GM19023 (cell line): Measurements from ENCODE around the gene SLC45A2.
"Not testable (repeated sequence)": the region's sequence is repeated elsewhere in the genome, so short reads cannot be mapped to it uniquely, and the experiment has no call there.

Experiments used
- ATAC-seq: cut with Tn5 transposase; IDR thresholded peaks from one replicate; pipeline ENCODE4 v1.9.1; 2021; ENCODE audit warnings: mild to moderate bottlenecking, moderate library complexity; ENCODE audit not compliant: unreplicated experiment

SLC45A2 gene

DNA sequence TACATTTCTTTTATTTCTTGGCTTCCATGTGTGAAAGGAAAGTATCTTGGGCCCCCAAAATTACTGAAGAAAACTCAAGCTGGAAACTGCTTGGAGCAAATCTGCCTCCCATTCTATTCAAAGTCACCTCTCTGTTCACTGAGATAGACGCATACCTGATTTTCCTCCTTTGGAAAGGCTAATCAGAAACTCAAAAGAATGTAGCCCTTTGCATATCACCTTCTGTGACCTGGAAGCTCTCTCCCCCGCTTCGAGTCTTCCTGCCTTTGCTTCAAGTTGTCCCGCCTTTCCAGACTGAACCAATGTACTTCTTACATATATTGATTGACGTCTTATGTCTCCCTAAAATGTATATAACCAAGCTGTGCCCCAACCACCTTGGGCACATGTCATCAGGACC is 53.4 kb downstream of the SLC45A2 start:
- ATAC-seq = no peak

GRCh38 chr5:33929925-33930690 is 54.4 kb downstream of the SLC45A2 start:
- ATAC-seq = no peak

DNA sequence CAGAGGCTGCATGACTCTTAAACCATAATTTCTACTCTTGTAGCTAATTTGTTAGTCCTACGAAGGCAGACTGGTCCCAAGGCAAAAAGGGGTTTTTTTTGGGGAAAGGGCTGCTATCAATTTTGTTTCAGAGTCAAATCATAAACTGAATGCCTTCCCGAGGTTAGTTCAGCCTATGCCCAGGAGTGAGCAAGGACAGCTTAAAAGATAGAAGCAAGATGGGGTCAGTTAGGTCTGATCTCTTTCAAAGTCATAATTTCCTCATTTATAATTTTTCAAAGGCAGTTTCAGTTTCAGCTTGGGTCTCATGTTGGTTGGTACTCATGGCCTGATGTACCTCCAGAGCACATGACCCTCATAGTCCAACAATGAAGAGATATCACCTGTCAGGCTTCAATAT is 56.2 kb downstream of the SLC45A2 start:
- ATAC-seq = no peak

- no peak for ATAC-seq
These were observed 56.8 kb downstream of the SLC45A2 start for GRCh38 chr5:33927685-33928084.

DNA sequence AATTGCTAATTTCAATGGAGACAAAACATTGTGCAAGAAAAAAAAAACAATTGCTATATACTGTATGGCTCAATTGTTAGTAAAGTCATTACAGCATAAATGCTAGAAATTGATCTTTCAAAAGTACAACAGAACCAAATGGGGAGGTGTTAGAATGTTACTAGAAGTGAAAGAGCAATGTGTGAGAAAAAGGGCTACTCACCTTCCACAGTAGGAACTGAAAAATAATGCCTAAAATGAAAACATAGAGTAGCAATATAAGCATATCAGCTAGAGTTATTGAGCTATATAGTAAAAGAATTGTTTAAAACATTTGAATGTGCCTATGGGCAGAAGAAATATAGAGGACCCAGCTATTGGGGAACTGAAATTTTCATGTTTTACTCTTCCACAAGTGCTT is 59.2 kb downstream of the SLC45A2 start:
- no peak for ATAC-seq

- ATAC-seq = no peak
These were observed 63.5 kb downstream of the SLC45A2 start for GRCh38 chr5:33921002-33921401.

DNA sequence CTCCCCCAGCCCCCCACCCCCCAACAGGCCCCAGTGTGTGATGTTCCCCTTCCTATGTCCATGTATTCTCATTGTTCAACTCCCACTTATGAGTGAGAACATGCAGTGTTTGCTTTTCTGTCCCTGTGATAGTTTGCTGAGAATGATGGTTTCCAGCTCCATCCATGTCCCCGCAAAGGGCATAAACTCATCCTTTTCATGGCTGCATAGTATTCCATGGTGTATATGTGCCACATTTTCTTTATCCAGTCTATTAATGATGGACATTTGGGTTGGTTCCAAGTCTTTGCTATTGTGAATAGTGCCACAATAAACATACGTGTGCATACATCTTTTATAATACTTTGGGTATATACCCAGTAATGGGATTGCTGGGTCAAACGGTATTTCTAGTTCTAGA is 69.6 kb downstream of the SLC45A2 start:
- ATAC-seq = not testable (repeated sequence)

DNA sequence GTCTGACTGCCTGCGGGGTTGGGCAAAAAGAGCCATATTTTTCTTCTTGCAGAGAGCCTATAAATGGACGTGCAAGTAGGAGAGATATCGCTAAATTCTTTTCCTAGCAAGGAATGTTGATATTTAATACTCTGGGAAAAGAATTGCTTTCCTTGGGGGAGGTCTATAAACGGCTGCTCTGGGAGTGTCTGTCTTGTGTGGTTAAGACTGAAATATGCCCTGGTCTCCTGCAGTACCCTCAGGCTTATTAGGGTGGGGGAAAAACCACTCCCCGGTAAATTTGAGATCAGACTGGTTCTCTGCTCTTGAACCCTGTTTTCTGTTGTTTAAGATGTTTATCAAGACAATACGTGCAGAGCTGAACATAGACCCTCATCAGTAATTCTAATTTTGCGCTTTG is 78.2 kb downstream of the SLC45A2 start:
- ATAC-seq = not testable (repeated sequence)

GRCh38 chr5:33905381-33905780 is 79.1 kb downstream of the SLC45A2 start:
- ATAC-seq = no peak

DNA sequence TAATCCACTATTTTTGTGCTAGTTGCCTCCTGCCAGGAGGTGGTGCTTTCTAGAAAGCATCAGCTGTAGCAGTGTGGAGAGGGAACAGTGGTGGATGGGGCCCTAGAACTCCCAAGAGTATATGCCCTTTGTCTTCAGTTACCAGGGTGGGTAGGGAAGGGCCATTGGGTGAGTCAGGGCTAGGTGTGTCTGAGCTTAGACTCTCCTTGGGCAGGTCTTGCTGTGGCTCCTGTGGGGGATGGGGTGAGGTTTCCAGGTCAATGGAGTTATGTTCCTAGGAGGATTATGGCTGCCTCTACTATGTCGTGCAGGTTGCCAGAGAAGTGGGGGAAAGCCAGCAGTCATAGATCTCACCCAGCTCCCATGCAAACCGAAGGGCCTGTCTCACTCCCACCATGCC is 81.4 kb downstream of the SLC45A2 start:
- no peak for ATAC-seq

DNA sequence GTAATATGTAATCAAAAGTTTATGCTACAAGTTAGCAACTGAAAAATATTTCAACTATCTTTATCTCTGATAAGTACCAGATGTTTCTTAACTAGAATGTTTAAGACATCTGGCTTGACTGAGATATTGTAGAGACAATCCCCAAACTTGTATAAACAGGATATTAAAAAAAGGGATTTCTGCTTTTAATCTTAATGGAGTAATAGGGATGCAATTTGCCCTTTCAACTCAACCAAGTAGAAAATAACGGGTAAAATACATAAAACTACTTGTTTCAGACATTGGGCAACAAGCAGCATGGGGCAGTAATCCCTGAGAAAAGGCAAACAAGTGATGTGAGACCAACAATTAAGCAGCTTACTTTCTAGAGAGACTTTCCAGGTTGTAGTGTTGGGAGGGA is 83.3 kb downstream of the SLC45A2 start:
- ATAC-seq = no peak
